GM12801 (cell line): Measurements from ENCODE around the gene KCNIP2.

Source experiments
- CTCF ChIP-seq: IDR thresholded peaks from one replicate; pipeline ENCODE4 v1.5.1; 2011; ENCODE audit warnings: control low read depth; ENCODE audit not compliant: insufficient read length; ENCODE audit errors: extremely low read depth

The KCNIP2 gene

GRCh38 chr10:101818872-101819633 lies 24.5 kb downstream of the KCNIP2 start:
- TF ChIP-seq CTCF: no peak

GRCh38 chr10:101818119-101818871 lies 25.3 kb downstream of the KCNIP2 start, which contains the start of gene OGA:
Gene OGA, minus strand, starts transcription at chr10:101818444. Its CDS starts 422 bp downstream, at chr10:101818022.
- TF ChIP-seq CTCF: no peak

- no peak for TF ChIP-seq CTCF
Measured at GRCh38 chr10:101817337-101818118, 26.1 kb downstream of the KCNIP2 start.

- TF ChIP-seq CTCF: no peak
Measured at GRCh38 chr10:101816913-101817336, 26.7 kb downstream of the KCNIP2 start.

GRCh38 chr10:101816376-101816775 lies 27.2 kb downstream of the KCNIP2 start:
- TF ChIP-seq CTCF: no peak

GRCh38 chr10:101814466-101815071 lies 29.0 kb downstream of the KCNIP2 start:
- no peak for TF ChIP-seq CTCF
